IMR-90 (cell line): ENCODE measurements around the gene NCDN. TPM values are rescaled to one million over a fixed set of nuclear protein-coding genes. Genes with fewer than 3 reads are reported as not detected.
A peak's percentile ranks its signal among the peaks of the same experiment; 100 is the strongest.

ENCODE experiments used
- ATAC-seq: fragments of 200-7000 bp; cut with Tn5 transposase; 2 replicates; pipeline ENCODE4 v1.9.1; 2020; ENCODE audit warnings: low read depth, mild to moderate bottlenecking, moderate library complexity
- BruUV-seq: library from RNA; stranded (reverse); fragments of 400-500 nt; replicated peaks from 2 replicates; lab custom pipeline; 2021; lab: Mats Ljungman, UMichigan
- CTCF ChIA-PET: fragments of 300-600 bp; formaldehyde crosslinking; extraction: SDS; loops from one replicate; lab custom pipeline; 2021; ENCODE audit warnings: antibody characterized with exemption; lab: Yijun Ruan, JAX
- POLR2A ChIA-PET: fragments of 300-600 bp; sonication (Branson Sonifier 250); formaldehyde crosslinking; loops from one replicate; lab custom pipeline; 2022; ENCODE audit warnings: antibody characterized with exemption; ENCODE audit not compliant: unreplicated experiment; lab: Charles Lee
- DNase-seq: peaks from one replicate; pipeline ENCODE4 v3.0.0; 2013
- H2AFZ ChIP-seq: replicated peaks from 2 replicates; pipeline ENCODE3; 2013; ENCODE audit warnings: low read length, mild to moderate bottlenecking; ENCODE audit not compliant: poor library complexity
- H2AK5ac ChIP-seq: 2 replicates; pipeline ENCODE4 v1.6.1; 2013; ENCODE audit warnings: low read depth, low read length, inconsistent platforms
- H2AK9ac ChIP-seq: replicated peaks from 2 replicates; pipeline ENCODE3; 2013; ENCODE audit warnings: mild to moderate bottlenecking, low read depth, low read length, moderate library complexity; ENCODE audit not compliant: poor library complexity
- H2BK120ac ChIP-seq: 2 replicates; pipeline ENCODE4 v1.6.1; 2013; ENCODE audit warnings: low read depth, low read length, inconsistent platforms
- H2BK15ac ChIP-seq: 3 replicates; pipeline ENCODE4 v1.6.1; 2013; ENCODE audit warnings: low read depth, low read length, inconsistent platforms
- H2BK20ac ChIP-seq: 2 replicates; pipeline ENCODE4 v1.6.1; 2013; ENCODE audit warnings: low read depth, mild to moderate bottlenecking, inconsistent platforms, low read length, moderate library complexity
- H2BK5ac ChIP-seq: 2 replicates; pipeline ENCODE4 v1.6.1; 2013; ENCODE audit warnings: mild to moderate bottlenecking, low read depth, low read length, inconsistent platforms; ENCODE audit not compliant: poor library complexity, severe bottlenecking
- H3K14ac ChIP-seq: replicated peaks from 2 replicates; pipeline ENCODE4 v1.6.1; 2013; ENCODE audit warnings: low read depth, low read length, inconsistent platforms
- H3K18ac ChIP-seq: 2 replicates; pipeline ENCODE4 v1.6.1; 2013; ENCODE audit warnings: low read depth, low read length, control low read depth
- H3K23ac ChIP-seq: 2 replicates; pipeline ENCODE4 v1.6.1; 2013; ENCODE audit warnings: low read depth, low read length, inconsistent platforms
- H3K27ac ChIP-seq: 2 replicates; pipeline ENCODE4 v1.5.1; 2013; ENCODE audit warnings: mild to moderate bottlenecking, control low read depth, low read length; ENCODE audit not compliant: insufficient read depth
- H3K27me3 ChIP-seq: 2 replicates; pipeline ENCODE4 v1.6.1; 2013; ENCODE audit warnings: low read length; ENCODE audit not compliant: control insufficient read depth, insufficient read depth
- H3K36me3 ChIP-seq: 2 replicates; pipeline ENCODE4 v1.6.1; 2013; ENCODE audit warnings: low read length, mixed read lengths; ENCODE audit not compliant: control insufficient read depth, insufficient read depth
- H3K4ac ChIP-seq: 2 replicates; pipeline ENCODE4 v1.6.1; 2013; ENCODE audit warnings: low read depth, low read length, inconsistent platforms
- H3K4me1 ChIP-seq: 2 replicates; pipeline ENCODE4 v1.6.1; 2013; ENCODE audit warnings: low read length, mixed read lengths; ENCODE audit not compliant: control insufficient read depth, insufficient read depth
- H3K4me2 ChIP-seq: 2 replicates; pipeline ENCODE4 v1.6.1; 2013; ENCODE audit warnings: low read depth, mild to moderate bottlenecking, control low read depth, low read length, moderate library complexity
- H3K4me3 ChIP-seq: 2 replicates; pipeline ENCODE4 v1.5.1; 2013; ENCODE audit warnings: low read depth, mild to moderate bottlenecking, control low read depth, low read length, moderate library complexity; ENCODE audit not compliant: insufficient read depth
- H3K56ac ChIP-seq: 2 replicates; pipeline ENCODE4 v1.6.1; 2013; ENCODE audit warnings: low read length, inconsistent platforms; ENCODE audit not compliant: insufficient read depth; ENCODE audit errors: extremely low read depth
- H3K79me1 ChIP-seq, 2 experiments: 2 replicates each; pipeline ENCODE4 v1.6.1; 2013; ENCODE audit warnings: low read length in 2 of 2, inconsistent platforms in 1 of 2, low read depth in 1 of 2
- H3K9ac ChIP-seq: 2 replicates; pipeline ENCODE4 v1.6.1; 2013; ENCODE audit warnings: low read depth, low read length, control low read depth
- H3K9me1 ChIP-seq: 2 replicates; pipeline ENCODE4 v1.6.1; 2013; ENCODE audit warnings: low read length, inconsistent platforms; ENCODE audit not compliant: insufficient read depth
- H3K9me3 ChIP-seq: 2 replicates; pipeline ENCODE4 v1.6.1; 2013; ENCODE audit warnings: low read length; ENCODE audit not compliant: control insufficient read depth, insufficient read depth
- H4K20me1 ChIP-seq: 2 replicates; pipeline ENCODE4 v1.6.1; 2013; ENCODE audit warnings: low read length, inconsistent platforms; ENCODE audit not compliant: insufficient read depth
- H4K5ac ChIP-seq: 2 replicates; pipeline ENCODE4 v1.6.1; 2013; ENCODE audit warnings: mild to moderate bottlenecking, low read depth, low read length, control low read depth
- H4K8ac ChIP-seq, 2 experiments: 2 replicates each; pipeline ENCODE4 v1.6.1; 2013; ENCODE audit warnings: low read depth in 2 of 2, low read length in 2 of 2, control low read depth in 1 of 2, inconsistent platforms in 1 of 2
- H4K91ac ChIP-seq: 2 replicates; pipeline ENCODE4 v1.6.1; 2013; ENCODE audit warnings: low read depth, low read length, inconsistent platforms; ENCODE audit not compliant: insufficient read depth
- BHLHE40 ChIP-seq: fragments of 150-350 bp; IDR thresholded peaks from 2 replicates; pipeline ENCODE4 v1.6.1; 2016; ENCODE audit warnings: mild to moderate bottlenecking, low read depth, low read length
- CEBPB ChIP-seq: IDR thresholded peaks from 2 replicates; pipeline ENCODE4 v1.6.1; 2012; ENCODE audit warnings: low read depth, low read length, improper control_type of control experiment
- CHD1 ChIP-seq: IDR thresholded peaks from 2 replicates; pipeline ENCODE4 v1.6.1; 2012; ENCODE audit warnings: low read depth, low read length, improper control_type of control experiment
- CTCF ChIP-seq: conservative IDR thresholded peaks from 2 replicates; pipeline ENCODE4 v1.5.1; 2012; ENCODE audit warnings: mild to moderate bottlenecking, low read depth, low read length, improper control_type of control experiment
- FOS ChIP-seq: fragments of 150-350 bp; IDR thresholded peaks from 2 replicates; pipeline ENCODE4 v1.6.1; 2016; ENCODE audit warnings: low read depth, low read length
- MAFK ChIP-seq: IDR thresholded peaks from 2 replicates; pipeline ENCODE4 v1.6.1; 2012; ENCODE audit warnings: low read depth, low read length, improper control_type of control experiment
- MAZ ChIP-seq: IDR thresholded peaks from 2 replicates; pipeline ENCODE4 v1.6.1; 2012; ENCODE audit warnings: low read depth, mild to moderate bottlenecking, low read length, improper control_type of control experiment, moderate library complexity, borderline replicate concordance
- MXI1 ChIP-seq: IDR thresholded peaks from 2 replicates; pipeline ENCODE4 v1.6.1; 2012; ENCODE audit warnings: low read depth, mild to moderate bottlenecking, low read length, moderate library complexity, borderline replicate concordance
- NFE2L2 ChIP-seq: fragments of 150-350 bp; IDR thresholded peaks from 2 replicates; pipeline ENCODE4 v1.6.1; 2016; ENCODE audit warnings: low read depth, mild to moderate bottlenecking, low read length
- RAD21 ChIP-seq: IDR thresholded peaks from 2 replicates; pipeline ENCODE4 v1.6.1; 2012; ENCODE audit warnings: low read length, improper control_type of control experiment
- RCOR1 ChIP-seq: IDR thresholded peaks from 2 replicates; pipeline ENCODE4 v1.6.1; 2012; ENCODE audit warnings: mild to moderate bottlenecking, low read length, improper control_type of control experiment; ENCODE audit not compliant: insufficient replicate concordance
- RFX5 ChIP-seq: IDR thresholded peaks from 2 replicates; pipeline ENCODE4 v1.8.0; 2012; ENCODE audit warnings: low read depth, mild to moderate bottlenecking, low read length, moderate library complexity
- SMC3 ChIP-seq: fragments of 150-350 bp; IDR thresholded peaks from 2 replicates; pipeline ENCODE4 v1.6.1; 2016; ENCODE audit warnings: low read depth, mild to moderate bottlenecking, antibody characterized with exemption, low read length, moderate library complexity
- WGBS, 2 experiments: methylation state at CpG; one replicate each; pipeline versions ENCODE4 v1.1.5 to v1.1.7; 2013; ENCODE audit warnings: missing lambda C conversion rate in 2 of 2; ENCODE audit not compliant: insufficient read length in 1 of 2; ENCODE audit errors: extremely low coverage in 2 of 2; 5-methylcytosine and 5-hydroxymethylcytosine counted together
- dilution Hi-C: fragments of 300-500 bp; cut with HindIII; formaldehyde crosslinking; loops from one replicate; pipeline ENCODE4 v1.14.3; 2018; ENCODE audit warnings: low sequenced_read_pairs; ENCODE audit not compliant: unreplicated experiment
- in situ Hi-C: fragments of 300-500 bp; cut with MboI; formaldehyde crosslinking; loops from 3 replicates; pipeline ENCODE4 v1.14.3; 2019; ENCODE audit warnings: low sequenced_read_pairs, inconsistent platforms, mixed read lengths
- intact Hi-C: fragments of 100-400 bp; cut with micrococcal nuclease; formaldehyde crosslinking; loops from 2 replicates; pipeline ENCODE4 v1.10.0; 2022
- polyA plus RNA-seq, 3 experiments: library from polyadenylated mRNA; depleted of rRNA; stranded (reverse); fragments of >200 nt; gene quantifications; 2 replicates each; pipeline ENCODE4 v1.2.3, GENCODE V29; 2012; ENCODE audit warnings: low replicate concordance in 1 of 3
- total RNA-seq: library from RNA; depleted of rRNA; stranded (reverse); fragments of >200 nt; gene quantifications from 2 replicates; pipeline ENCODE4 v1.2.3, GENCODE V29; 2012
- TF ChIP-seq, protein P1 (sequence below): fragments of 150-350 bp; IDR thresholded peaks from 2 replicates; pipeline ENCODE4 v1.6.1; 2017; ENCODE audit warnings: mild to moderate bottlenecking, antibody characterized with exemption, low read length, low read depth

Gene NCDN
- total and polyA plus RNA-seq, 2 of the 4 experiments (the other 2 are of a cell fraction) = 10.0 to 38.8 TPM

GRCh38 chr1:35589516-35590427 is 32.2 kb downstream of the NCDN start:
- BruUV-seq = no TSS peak
- Histone ChIP-seq H3K27me3 (no peaks in the 10 kb centered on the region), H3K9me3 (no peaks in the 10 kb centered on the region), H2BK20ac (no peak overlapping the region), H3K9ac (no peak overlapping the region), H3K4me1 (no peaks in the 10 kb centered on the region), H4K5ac (no peak overlapping the region), H2BK15ac (no peak overlapping the region), H2BK120ac (no peak overlapping the region), H3K79me1 (no peaks in the 10 kb centered on the region), H3K4ac (no peak overlapping the region), H2BK5ac (no peak overlapping the region), H2AK9ac (peak overlapping the region; percentile 26), H3K4me2 (no peak overlapping the region), H4K20me1 (no peaks in the 10 kb centered on the region), H3K14ac (no peak overlapping the region), H4K91ac (no peak overlapping the region), H3K36me3 (no peaks in the 10 kb centered on the region), H3K9me1 (peaks cover 18% of the 10 kb centered on the region), H2AFZ (no peak overlapping the region), H3K4me3 (no peak overlapping the region), H3K23ac (0 out of 2 replicates have a peak overlapping the region, but pooled peaks have one; percentile 15), H4K8ac (no peak overlapping the region), H3K18ac (no peak overlapping the region), H3K56ac (no peak overlapping the region), H2AK5ac (no peak overlapping the region), H3K27ac (no peak overlapping the region)
- no peak for DNase-seq
- dilution Hi-C loops (no loop called here), in situ Hi-C loops (no loop called here), intact Hi-C loops (no loop called here)
- WGBS, 2 experiments = 94% methylated on average over 10 of the region's 15 CpGs; no CpG with 5 or more reads in 1 of the 2 experiments
- ATAC-seq = no peak
- ChIA-PET CTCF (interaction anchor here (0.5 kb wide), 1 partner anchor 186 kb away, joined by 4 read pairs; no protein-coding TSS in a partner anchor), POLR2A (no interaction called here)
- TF ChIP-seq NFE2L2 = no peak
- TF ChIP-seq, protein P1, sequence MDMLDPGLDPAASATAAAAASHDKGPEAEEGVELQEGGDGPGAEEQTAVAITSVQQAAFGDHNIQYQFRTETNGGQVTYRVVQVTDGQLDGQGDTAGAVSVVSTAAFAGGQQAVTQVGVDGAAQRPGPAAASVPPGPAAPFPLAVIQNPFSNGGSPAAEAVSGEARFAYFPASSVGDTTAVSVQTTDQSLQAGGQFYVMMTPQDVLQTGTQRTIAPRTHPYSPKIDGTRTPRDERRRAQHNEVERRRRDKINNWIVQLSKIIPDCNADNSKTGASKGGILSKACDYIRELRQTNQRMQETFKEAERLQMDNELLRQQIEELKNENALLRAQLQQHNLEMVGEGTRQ = no peak
- no peak for TF ChIP-seq RFX5
- no peak for TF ChIP-seq FOS
- TF ChIP-seq SMC3 = no peak
- no peak for TF ChIP-seq CTCF
- no peak for TF ChIP-seq MAZ
- TF ChIP-seq CEBPB = no peak
- no peak for TF ChIP-seq BHLHE40
- TF ChIP-seq MXI1 = no peak
- TF ChIP-seq RCOR1 = no peak
- no peak for TF ChIP-seq MAFK
- TF ChIP-seq CHD1 = no peak
- TF ChIP-seq RAD21 = no peak
